ENCODE data around the gene PCGF2. TPM values are rescaled to one million over a fixed set of nuclear protein-coding genes. Genes with fewer than 3 reads are reported as not detected.

The PCGF2 gene
- total RNA-seq, 2 experiments from 2014 or later: 2.6 to 3.3 TPM

- ChIA-PET CTCF (interaction anchor here (1.0 to 1.1 kb wide), 2 partner anchors 18 to 26 kb away, joined by 3 to 4 read pairs; no protein-coding TSS in a partner anchor), POLR2A (interaction anchor here (2.5 to 13.2 kb wide), 3 partner anchors 12 to 27 kb away, joined by 6 to 419 read pairs (median 52); partner anchors contain the start of gene CISD3)
- peaks cover 65% of the 10 kb centered on the region for H3K4me1 Mint-ChIP-seq
- no peaks in the 10 kb centered on the region for H3K27me3 Mint-ChIP-seq
- no peak overlapping the region for H3K4me3 Mint-ChIP-seq
- H3K36me3 Mint-ChIP-seq (ENCODE audit: low read depth): peaks cover 68% of the 10 kb centered on the region
- no peaks in the 10 kb centered on the region for H3K9me3 Mint-ChIP-seq
- peak overlapping the region; percentile 40 for H3K27ac Mint-ChIP-seq
- no peak for DNase-seq
Measured at GRCh38 chr17:38709104-38709820, 38.9 kb downstream of the PCGF2 start.

- Mint-ChIP-seq H3K27me3 (no peaks in the 10 kb centered on the region), H3K4me3 (peak overlapping the region; percentile 87), H3K27ac (peak overlapping the region; percentile 94), H3K9me3 (no peaks in the 10 kb centered on the region), H3K4me1 (peaks cover 59% of the 10 kb centered on the region), H3K36me3 (ENCODE audit: low read depth) (peaks cover 68% of the 10 kb centered on the region)
- CTCF ChIA-PET: interaction anchor here (1.0 to 1.5 kb wide), 3 partner anchors 20 to 30 kb away, joined by 3 to 5 read pairs (median 3); no protein-coding TSS in a partner anchor
- POLR2A ChIA-PET: interaction anchor here (0.9 to 13.2 kb wide), 3 partner anchors 14 to 31 kb away, joined by 3 to 419 read pairs (median 52); partner anchors contain the start of gene CISD3
- DNase-seq: no peak
Measured at GRCh38 chr17:38707678-38708351, 40.3 kb downstream of the PCGF2 start.

- peak; percentile 29 for DNase-seq
- H3K36me3 Mint-ChIP-seq (ENCODE audit: low read depth): peaks cover 66% of the 10 kb centered on the region
- H3K9me3 Mint-ChIP-seq: no peaks in the 10 kb centered on the region
- ChIA-PET CTCF (interaction anchor here (0.6 to 1.9 kb wide), 9 partner anchors 10 to 157 kb away, joined by 3 to 17 read pairs (median 5); partner anchors contain the start of gene EPOP), POLR2A (interaction anchor here (0.7 to 13.2 kb wide), 9 partner anchors 10 to 163 kb away, joined by 3 to 419 read pairs (median 11); partner anchors contain the start of genes CISD3, EPOP, LASP1 and PSMB3)
- peak overlapping the region; percentile 87 for H3K4me3 Mint-ChIP-seq
- peaks cover 53% of the 10 kb centered on the region for H3K4me1 Mint-ChIP-seq
- peak overlapping the region; percentile 94 for H3K27ac Mint-ChIP-seq
- H3K27me3 Mint-ChIP-seq: no peaks in the 10 kb centered on the region
Measured at GRCh38 chr17:38706505-38707216, 41.5 kb downstream of the PCGF2 start.

GRCh38 chr17:38705803-38706504 is 42.2 kb downstream of the PCGF2 start:
- Mint-ChIP-seq H3K27me3 (no peaks in the 10 kb centered on the region), H3K4me1 (peaks cover 53% of the 10 kb centered on the region), H3K4me3 (peak overlapping the region; percentile 87), H3K27ac (peak overlapping the region; percentile 94), H3K9me3 (no peaks in the 10 kb centered on the region), H3K36me3 (ENCODE audit: low read depth) (peaks cover 59% of the 10 kb centered on the region)
- peak; percentile 27 for DNase-seq
- ChIA-PET CTCF (interaction anchor here (0.6 to 1.9 kb wide), 9 partner anchors 9 to 157 kb away, joined by 3 to 17 read pairs (median 7); partner anchors contain the start of gene EPOP), POLR2A (interaction anchor here (1.0 to 13.2 kb wide), 12 partner anchors 9 to 448 kb away, joined by 3 to 419 read pairs (median 10); partner anchors contain the start of genes CISD3, EPOP, PSMB3 and RPL23)

- Mint-ChIP-seq H3K4me1 (peaks cover 53% of the 10 kb centered on the region), H3K27me3 (no peaks in the 10 kb centered on the region), H3K36me3 (ENCODE audit: low read depth) (peaks cover 54% of the 10 kb centered on the region), H3K4me3 (peak overlapping the region; percentile 87), H3K9me3 (no peaks in the 10 kb centered on the region), H3K27ac (peak overlapping the region; percentile 64)
- no peak for DNase-seq
- ChIA-PET CTCF (interaction anchor here (1.2 to 2.3 kb wide), 6 partner anchors 8 to 30 kb away, joined by 4 to 17 read pairs (median 7); no protein-coding TSS in a partner anchor), POLR2A (interaction anchor here (0.7 to 13.2 kb wide), 16 partner anchors 8 to 448 kb away, joined by 3 to 419 read pairs (median 5); partner anchors contain the start of genes CISD3, EPOP, PSMB3 and RPL23)
Measured at GRCh38 chr17:38705523-38705802, 42.7 kb downstream of the PCGF2 start.

- Mint-ChIP-seq H3K36me3 (ENCODE audit: low read depth) (peaks cover 48% of the 10 kb centered on the region), H3K27me3 (no peaks in the 10 kb centered on the region), H3K27ac (peak within 1 kb of the TSS; percentile 99), H3K4me3 (peak within 1 kb of the TSS; percentile 87), H3K9me3 (no peaks in the 10 kb centered on the region), H3K4me1 (peaks cover 51% of the 10 kb centered on the region)
- POLR2A ChIA-PET: interaction anchor here (0.7 to 13.2 kb wide), 20 partner anchors 8 to 756 kb away, joined by 3 to 419 read pairs (median 4); partner anchors contain the start of genes CDK12, CISD3, EPOP and PSMB3
- DNase-seq: peak; percentile 80
- CTCF ChIA-PET: interaction anchor here (1.2 to 2.3 kb wide), 4 partner anchors 8 to 30 kb away, joined by 4 to 9 read pairs (median 7); no protein-coding TSS in a partner anchor
Measured at GRCh38 chr17:38704606-38705522, 43.3 kb downstream of the PCGF2 start, which contains the start of gene MLLT6. MLLT6 (plus strand) TSS chr17:38705273; CDS start chr17:38705633, 360 bp downstream.

- H3K4me1 Mint-ChIP-seq: peaks cover 50% of the 10 kb centered on the region
- ChIA-PET CTCF (interaction anchor here (1.2 to 2.3 kb wide), 3 partner anchors 17 to 31 kb away, joined by 4 to 9 read pairs (median 7); no protein-coding TSS in a partner anchor), POLR2A (interaction anchor here (0.6 to 13.2 kb wide), 18 partner anchors 9 to 757 kb away, joined by 3 to 419 read pairs (median 5); partner anchors contain the start of genes CDK12, CISD3, EPOP and PSMB3)
- peak overlapping the region; percentile 87 for H3K4me3 Mint-ChIP-seq
- peak overlapping the region; percentile 99 for H3K27ac Mint-ChIP-seq
- DNase-seq: peak; percentile 82
- no peaks in the 10 kb centered on the region for H3K9me3 Mint-ChIP-seq
- no peaks in the 10 kb centered on the region for H3K27me3 Mint-ChIP-seq
- peaks cover 39% of the 10 kb centered on the region for H3K36me3 Mint-ChIP-seq (ENCODE audit: low read depth)
Measured at GRCh38 chr17:38703742-38704605, 44.2 kb downstream of the PCGF2 start.

- H3K4me3 Mint-ChIP-seq: peak overlapping the region; percentile 87
- H3K27me3 Mint-ChIP-seq: no peaks in the 10 kb centered on the region
- H3K36me3 Mint-ChIP-seq (ENCODE audit: low read depth): peaks cover 34% of the 10 kb centered on the region
- ChIA-PET POLR2A (interaction anchor here (0.6 to 13.2 kb wide), 9 partner anchors 18 to 315 kb away, joined by 3 to 419 read pairs (median 15); partner anchors contain the start of genes CISD3, EPOP and PSMB3), CTCF (interaction anchor here (2.3 to 2.4 kb wide), 2 partner anchors 26 to 32 kb away, joined by 9 to 10 read pairs; no protein-coding TSS in a partner anchor)
- DNase-seq: peak; percentile 28
- H3K27ac Mint-ChIP-seq: peak overlapping the region; percentile 99
- H3K4me1 Mint-ChIP-seq: peaks cover 47% of the 10 kb centered on the region
- no peaks in the 10 kb centered on the region for H3K9me3 Mint-ChIP-seq
Measured at GRCh38 chr17:38702916-38703741, 45.0 kb downstream of the PCGF2 start.

- Mint-ChIP-seq H3K36me3 (ENCODE audit: low read depth) (peaks cover 27% of the 10 kb centered on the region), H3K9me3 (no peaks in the 10 kb centered on the region), H3K27me3 (no peaks in the 10 kb centered on the region), H3K4me1 (peaks cover 46% of the 10 kb centered on the region), H3K27ac (peak overlapping the region; percentile 99), H3K4me3 (peak overlapping the region; percentile 87)
- POLR2A ChIA-PET: interaction anchor here (1.0 to 13.2 kb wide), 10 partner anchors 8 to 167 kb away, joined by 3 to 419 read pairs (median 8); partner anchors contain the start of genes EPOP, LASP1 and PSMB3
- CTCF ChIA-PET: interaction anchor here (0.7 to 2.5 kb wide), 4 partner anchors 25 to 33 kb away, joined by 3 to 12 read pairs (median 6); partner anchors contain the start of gene CISD3
- peak; percentile 86 for DNase-seq
Measured at GRCh38 chr17:38702166-38702915, 45.8 kb downstream of the PCGF2 start.
